ENCODE results near the gene MAGIX. TPM values are rescaled to one million over a fixed set of nuclear protein-coding genes. Genes with fewer than 3 reads are reported as not detected.

MAGIX gene
- total RNA-seq, 2 experiments from 2014 or later, result 0.89 to 0.93 TPM

DNA sequence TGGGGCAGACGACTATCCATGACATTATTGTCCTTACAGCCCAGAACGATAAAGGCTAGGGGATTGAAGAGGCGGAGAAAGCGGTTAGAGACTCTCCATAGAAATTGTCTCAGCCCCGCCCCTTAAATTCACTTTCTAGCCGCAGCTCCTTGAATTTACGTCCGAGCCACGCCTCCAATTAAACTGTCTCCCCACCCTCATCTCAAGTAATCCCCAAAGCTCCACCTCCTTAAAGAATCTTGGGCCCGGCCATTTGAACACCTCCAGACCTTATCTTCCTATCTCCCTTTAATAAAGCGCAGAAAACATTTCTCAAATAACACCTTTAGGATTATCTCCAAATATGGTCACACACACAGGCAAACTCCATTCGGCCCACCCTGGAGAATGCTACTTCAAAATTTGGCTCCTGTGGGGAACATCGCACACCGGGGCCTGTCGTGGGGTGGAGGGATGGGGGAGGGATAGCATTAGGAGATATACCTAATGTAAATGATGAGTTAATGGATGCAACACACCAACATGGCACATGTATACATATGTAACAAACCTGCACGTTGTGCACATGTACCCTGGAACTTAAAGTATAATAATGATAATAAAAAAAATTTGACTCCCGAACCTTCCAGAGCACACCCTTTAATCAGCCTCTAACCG, 7.2 kb upstream of the MAGIX start:
- Mint-ChIP-seq H3K27ac (peak overlapping the region; percentile 99), H3K9me3 (no peaks in the 10 kb centered on the region), H3K36me3 (ENCODE audit: low read depth) (peaks cover 11% of the 10 kb centered on the region), H3K4me3 (peak overlapping the region; percentile 94), H3K4me1 (ENCODE audit: low read depth) (peaks cover 20% of the 10 kb centered on the region), H3K27me3 (no peaks in the 10 kb centered on the region)
- POLR2A ChIA-PET, result interaction anchor here (0.6 to 2.9 kb wide), 19 partner anchors 9 to 1923 kb away, joined by 3 to 25 read pairs (median 5); partner anchors contain the start of genes CLCN5, GRIPAP1, HDAC6 and OTUD5
- DNase-seq (peak in 7 of 14 experiments; percentile 12 to 75 (median 57)), ATAC-seq (ENCODE audit: poor library complexity) (peak; percentile 31)
- intact Hi-C loops (cut with DNase I, micrococcal nuclease), result no loop called here
- peaks cover 14% of the 10 kb centered on the region for H3K4me1 ChIP-seq (ENCODE audit: insufficient read depth, low read length)
- CTCF ChIA-PET, result interaction anchor here (0.6 to 1.6 kb wide), 11 partner anchors 8 to 114 kb away, joined by 3 to 15 read pairs (median 4); partner anchors contain the start of genes GPKOW, PLP2 and PPP1R3F
- no peaks in the 10 kb centered on the region for H3K36me3 ChIP-seq (ENCODE audit: insufficient read depth, low read length)
- H3K27ac ChIP-seq (ENCODE audit: low read depth in 1 of 2, low read length in 2 of 2), result peak overlapping the region; percentile 65 to 79
- TF ChIP-seq, protein P1, sequence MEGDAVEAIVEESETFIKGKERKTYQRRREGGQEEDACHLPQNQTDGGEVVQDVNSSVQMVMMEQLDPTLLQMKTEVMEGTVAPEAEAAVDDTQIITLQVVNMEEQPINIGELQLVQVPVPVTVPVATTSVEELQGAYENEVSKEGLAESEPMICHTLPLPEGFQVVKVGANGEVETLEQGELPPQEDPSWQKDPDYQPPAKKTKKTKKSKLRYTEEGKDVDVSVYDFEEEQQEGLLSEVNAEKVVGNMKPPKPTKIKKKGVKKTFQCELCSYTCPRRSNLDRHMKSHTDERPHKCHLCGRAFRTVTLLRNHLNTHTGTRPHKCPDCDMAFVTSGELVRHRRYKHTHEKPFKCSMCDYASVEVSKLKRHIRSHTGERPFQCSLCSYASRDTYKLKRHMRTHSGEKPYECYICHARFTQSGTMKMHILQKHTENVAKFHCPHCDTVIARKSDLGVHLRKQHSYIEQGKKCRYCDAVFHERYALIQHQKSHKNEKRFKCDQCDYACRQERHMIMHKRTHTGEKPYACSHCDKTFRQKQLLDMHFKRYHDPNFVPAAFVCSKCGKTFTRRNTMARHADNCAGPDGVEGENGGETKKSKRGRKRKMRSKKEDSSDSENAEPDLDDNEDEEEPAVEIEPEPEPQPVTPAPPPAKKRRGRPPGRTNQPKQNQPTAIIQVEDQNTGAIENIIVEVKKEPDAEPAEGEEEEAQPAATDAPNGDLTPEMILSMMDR (IDR thresholded peaks at IDR 0.05), result no peak
- no peaks in the 10 kb centered on the region for H3K9me3 ChIP-seq (ENCODE audit: control insufficient read depth in 1 of 2, insufficient read depth in 1 of 2, low read length in 2 of 2)
- H3K4me3 ChIP-seq (ENCODE audit: low read length), result peak overlapping the region; percentile 61
- H3K27me3 ChIP-seq (ENCODE audit: control insufficient read depth in 1 of 2, insufficient read depth in 2 of 2, low read length in 2 of 2), result no peaks in the 10 kb centered on the region

DNA sequence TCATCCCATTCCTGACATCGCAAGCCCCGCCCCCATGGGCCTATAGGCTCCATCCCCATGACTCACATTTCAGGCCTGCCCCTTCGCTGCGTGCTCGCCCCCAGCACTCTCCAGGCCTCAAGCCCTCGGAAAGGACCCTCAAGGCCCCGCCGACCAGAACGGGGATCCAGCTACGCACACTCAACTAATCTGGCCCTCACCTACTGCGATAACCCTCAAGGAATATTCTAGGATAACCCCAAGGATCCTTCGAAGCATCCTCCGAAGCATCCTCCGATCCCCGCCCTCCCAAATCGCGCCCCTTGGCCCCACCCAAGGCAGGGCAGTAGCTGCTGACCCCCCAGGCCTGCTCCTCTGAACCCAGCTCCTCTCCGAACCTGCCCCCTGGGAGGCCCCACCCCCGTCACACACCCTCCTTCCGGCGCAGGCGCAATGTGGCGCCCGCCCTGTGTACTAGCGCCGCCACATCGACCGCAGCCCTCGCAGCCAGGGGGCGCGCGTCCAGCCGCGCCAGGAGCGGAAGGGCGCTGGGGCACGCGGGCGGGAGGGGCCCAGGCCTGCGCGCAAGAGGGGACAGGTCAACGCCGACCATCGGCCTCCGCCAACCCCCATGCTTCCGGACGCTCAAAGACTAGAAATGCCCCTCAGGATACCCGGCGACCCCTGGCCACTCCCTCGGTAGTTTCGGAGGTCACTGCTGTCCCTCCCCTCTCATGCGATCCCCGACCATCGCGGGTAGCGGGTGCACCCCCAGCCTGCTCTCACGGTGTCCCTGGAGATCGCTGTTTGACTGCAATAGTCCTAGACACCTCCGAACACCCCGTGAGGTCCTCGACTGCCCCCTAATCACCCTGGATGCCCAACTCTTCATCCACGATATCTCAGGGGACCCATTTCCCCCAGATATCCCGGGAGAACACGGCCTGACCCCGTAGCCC, 6.4 kb upstream of the MAGIX start:
- H3K4me3 Mint-ChIP-seq, result peak overlapping the region; percentile 94
- Histone ChIP-seq H3K4me1 (ENCODE audit: insufficient read depth, low read length) (peaks cover 14% of the 10 kb centered on the region), H3K27me3 (ENCODE audit: control insufficient read depth in 1 of 2, insufficient read depth in 2 of 2, low read length in 2 of 2) (no peaks in the 10 kb centered on the region), H3K9me3 (ENCODE audit: control insufficient read depth in 1 of 2, insufficient read depth in 1 of 2, low read length in 2 of 2) (no peaks in the 10 kb centered on the region), H3K4me3 (ENCODE audit: low read length) (peak overlapping the region; percentile 61), H3K36me3 (ENCODE audit: insufficient read depth, low read length) (no peaks in the 10 kb centered on the region), H3K27ac (ENCODE audit: low read depth in 1 of 2, low read length in 2 of 2) (peak overlapping the region; percentile 65 to 79)
- H3K36me3 Mint-ChIP-seq (ENCODE audit: low read depth), result peaks cover 11% of the 10 kb centered on the region
- H3K27me3 Mint-ChIP-seq, result no peaks in the 10 kb centered on the region
- no peaks in the 10 kb centered on the region for H3K9me3 Mint-ChIP-seq
- intact Hi-C loops (cut with DNase I, micrococcal nuclease), result loop anchor here in 1 of 2 experiments (1.0 kb wide), 1 partner anchor 33 kb away; the partner anchor contains the start of gene GPKOW
- DNase-seq, result peak; percentile 74 to 92 (median 83)
- peak; percentile 91 for ATAC-seq (ENCODE audit: poor library complexity)
- TF ChIP-seq, protein P1 (IDR thresholded peaks at IDR 0.05), result peak; percentile 61
- H3K27ac Mint-ChIP-seq, result peak overlapping the region; percentile 99
- ChIA-PET POLR2A (interaction anchor here (0.7 to 2.9 kb wide), 17 partner anchors 8 to 1924 kb away, joined by 3 to 25 read pairs (median 5); partner anchors contain the start of genes CLCN5, GRIPAP1, HDAC6 and OTUD5), CTCF (interaction anchor here (0.6 to 1.3 kb wide), 10 partner anchors 11 to 113 kb away, joined by 3 to 15 read pairs (median 4); partner anchors contain the start of genes GPKOW, PLP2 and PPP1R3F)
- peaks cover 20% of the 10 kb centered on the region for H3K4me1 Mint-ChIP-seq (ENCODE audit: low read depth)

DNA sequence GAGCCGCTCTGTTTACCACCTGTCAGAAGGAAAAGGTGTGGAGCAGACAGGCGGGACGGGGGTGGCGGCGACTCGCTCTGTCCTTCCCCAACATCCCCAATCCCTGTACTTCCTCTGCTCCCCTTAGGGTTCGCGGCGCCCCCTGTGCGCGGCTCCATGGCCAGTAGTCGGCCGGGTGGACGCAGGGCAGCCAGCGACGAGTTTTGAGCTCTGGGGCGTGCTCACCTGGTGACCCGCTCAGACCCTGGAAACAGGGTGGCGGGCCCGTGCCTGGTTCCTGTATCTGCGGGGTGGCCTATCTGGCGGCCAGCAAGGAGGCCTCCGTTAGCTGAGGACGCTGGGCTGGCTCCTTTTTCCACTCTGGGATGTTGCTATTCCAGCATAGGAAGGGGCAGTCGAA, 5.4 kb upstream of the MAGIX start:
- H3K36me3 Mint-ChIP-seq (ENCODE audit: low read depth), result peaks cover 11% of the 10 kb centered on the region
- no peaks in the 10 kb centered on the region for H3K27me3 ChIP-seq (ENCODE audit: control insufficient read depth in 1 of 2, insufficient read depth in 2 of 2, low read length in 2 of 2)
- no peaks in the 10 kb centered on the region for H3K9me3 Mint-ChIP-seq
- peaks cover 14% of the 10 kb centered on the region for H3K4me1 ChIP-seq (ENCODE audit: insufficient read depth, low read length)
- peaks cover 20% of the 10 kb centered on the region for H3K4me1 Mint-ChIP-seq (ENCODE audit: low read depth)
- ChIA-PET POLR2A (interaction anchor here (1.6 kb wide), 1 partner anchor 56 kb away, joined by 8 read pairs; no protein-coding TSS in a partner anchor), CTCF (no interaction called here)
- H3K27me3 Mint-ChIP-seq, result no peaks in the 10 kb centered on the region
- H3K36me3 ChIP-seq (ENCODE audit: insufficient read depth, low read length), result no peaks in the 10 kb centered on the region
- no peak overlapping the region for H3K4me3 ChIP-seq (ENCODE audit: low read length)
- TF ChIP-seq, protein P1 (IDR thresholded peaks at IDR 0.05), result no peak
- no peak overlapping the region for H3K27ac Mint-ChIP-seq
- H3K4me3 Mint-ChIP-seq, result no peak overlapping the region
- intact Hi-C loops (cut with DNase I, micrococcal nuclease), result no loop called here
- DNase-seq (no peak), ATAC-seq (ENCODE audit: poor library complexity) (no peak)
- H3K9me3 ChIP-seq (ENCODE audit: control insufficient read depth in 1 of 2, insufficient read depth in 1 of 2, low read length in 2 of 2), result no peaks in the 10 kb centered on the region
- no peak overlapping the region for H3K27ac ChIP-seq (ENCODE audit: low read depth in 1 of 2, low read length in 2 of 2)

All from CD4-positive, alpha-beta T cell (primary cell).